T-helper 1 cell (primary cell): ENCODE data around the gene PROB1.
"Not testable (repeated sequence)": the region's sequence is repeated elsewhere in the genome, so short reads cannot be mapped to it uniquely, and the experiment has no call there.

Experiments
- DNase-seq, 5 donors: peaks; one replicate each; pipeline ENCODE4 v3.0.0-alpha.2; 2012 to 2020

PROB1 gene

GRCh38 chr5:139392324-139392677, 2.6 kb downstream of the PROB1 start:
- no peak for DNase-seq

- peak in 1 of 5 donors; percentile 75 for DNase-seq
Measured at GRCh38 chr5:139391570-139392323, 3.2 kb downstream of the PROB1 start.

GRCh38 chr5:139390639-139391569, 4.0 kb downstream of the PROB1 start:
- DNase-seq: no peak

- peak in 3 of 5 donors; percentile 22 to 91 (median 44) for DNase-seq
Measured at GRCh38 chr5:139389701-139390638, 4.9 kb downstream of the PROB1 start, which contains the start of gene MZB1. Gene MZB1, minus strand, starts transcription at chr5:139389913. Its CDS starts 57 bp downstream, at chr5:139389856.

GRCh38 chr5:139388198-139388821, 6.6 kb downstream of the PROB1 start:
- DNase-seq: no peak

GRCh38 chr5:139387611-139388197, 7.2 kb downstream of the PROB1 start:
- no peak for DNase-seq

- not testable (repeated sequence) for DNase-seq
Measured at GRCh38 chr5:139386956-139387355, 7.9 kb downstream of the PROB1 start.

- DNase-seq: no peak
Measured at GRCh38 chr5:139386050-139386438, 8.9 kb downstream of the PROB1 start.

- peak in 1 of 5 donors; percentile 46 for DNase-seq
Measured at GRCh38 chr5:139385061-139386049, 9.5 kb downstream of the PROB1 start.

GRCh38 chr5:139384591-139385051, 10.3 kb downstream of the PROB1 start:
- DNase-seq: no peak

- no peak for DNase-seq
Measured at GRCh38 chr5:139383993-139384590, 10.8 kb downstream of the PROB1 start.

- DNase-seq: no peak
Measured at GRCh38 chr5:139383275-139383992, 11.5 kb downstream of the PROB1 start, which contains the start of gene SLC23A1. Gene SLC23A1, minus strand, starts transcription at chr5:139383297. Its CDS starts 44 bp downstream, at chr5:139383253.

- no peak for DNase-seq
Measured at GRCh38 chr5:139382807-139383206, 12.1 kb downstream of the PROB1 start.

GRCh38 chr5:139381837-139382761, 12.8 kb downstream of the PROB1 start:
- DNase-seq: no peak

- no peak for DNase-seq
Measured at GRCh38 chr5:139379626-139380449, 15.1 kb downstream of the PROB1 start.

- DNase-seq: no peak
Measured at GRCh38 chr5:139378941-139379361, 16.0 kb downstream of the PROB1 start.
